ENCODE measurements around the gene DDX41.

- TF ChIP-seq POLR2A (IDR thresholded peaks at IDR 0.05) (no peak), EP300 (IDR thresholded peaks at IDR 0.05) (no peak)
Observed at GRCh38 chr5:177504086-177505056, 12.4 kb downstream of the DDX41 start.
